Testis (tissue), 2 donors: ENCODE measurements around the gene ATP1A4.

Source experiments
- POLR2A ChIP-seq: fragments of 450-650 bp; IDR thresholded peaks from one replicate; pipeline ENCODE4 v1.6.1; 2017; ENCODE audit warnings: antibody characterized with exemption, mild to moderate bottlenecking, moderate library complexity
- TF ChIP-seq, protein P1 (sequence below), 3 experiments: fragments of 450-650 bp in 2 of 3; fragments of 200-600 bp in 1 of 3; sonication (generic) in 1 of 3; IDR thresholded peaks; one replicate each; pipeline ENCODE4 v1.5.1; 2016 to 2019; ENCODE audit warnings: antibody characterized with exemption in 3 of 3, mild to moderate bottlenecking in 2 of 3, moderate library complexity in 1 of 3

DNA sequence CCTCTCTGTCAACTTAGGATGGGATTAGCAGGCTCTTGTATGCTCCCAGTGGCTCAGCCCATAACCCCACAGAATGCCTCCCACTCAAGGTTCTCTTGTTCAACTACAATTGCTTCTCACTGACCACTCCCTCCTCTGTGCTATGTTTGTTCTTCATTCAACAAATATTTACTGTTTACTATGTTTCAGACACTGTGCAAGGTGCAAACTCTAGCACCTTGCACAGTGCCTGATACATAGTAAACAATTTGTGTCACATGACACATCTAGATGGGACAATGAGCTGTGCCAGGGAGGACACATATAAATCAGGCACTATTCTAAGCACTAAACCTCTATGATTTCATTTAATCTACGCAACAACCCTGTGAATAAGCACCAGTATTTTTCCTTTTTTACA lies 20.5 kb upstream of the ATP1A4 start:
- TF ChIP-seq, protein P1, sequence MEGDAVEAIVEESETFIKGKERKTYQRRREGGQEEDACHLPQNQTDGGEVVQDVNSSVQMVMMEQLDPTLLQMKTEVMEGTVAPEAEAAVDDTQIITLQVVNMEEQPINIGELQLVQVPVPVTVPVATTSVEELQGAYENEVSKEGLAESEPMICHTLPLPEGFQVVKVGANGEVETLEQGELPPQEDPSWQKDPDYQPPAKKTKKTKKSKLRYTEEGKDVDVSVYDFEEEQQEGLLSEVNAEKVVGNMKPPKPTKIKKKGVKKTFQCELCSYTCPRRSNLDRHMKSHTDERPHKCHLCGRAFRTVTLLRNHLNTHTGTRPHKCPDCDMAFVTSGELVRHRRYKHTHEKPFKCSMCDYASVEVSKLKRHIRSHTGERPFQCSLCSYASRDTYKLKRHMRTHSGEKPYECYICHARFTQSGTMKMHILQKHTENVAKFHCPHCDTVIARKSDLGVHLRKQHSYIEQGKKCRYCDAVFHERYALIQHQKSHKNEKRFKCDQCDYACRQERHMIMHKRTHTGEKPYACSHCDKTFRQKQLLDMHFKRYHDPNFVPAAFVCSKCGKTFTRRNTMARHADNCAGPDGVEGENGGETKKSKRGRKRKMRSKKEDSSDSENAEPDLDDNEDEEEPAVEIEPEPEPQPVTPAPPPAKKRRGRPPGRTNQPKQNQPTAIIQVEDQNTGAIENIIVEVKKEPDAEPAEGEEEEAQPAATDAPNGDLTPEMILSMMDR (IDR thresholded peaks at IDR 0.05) = no peak
- no peak for TF ChIP-seq POLR2A
